CD14-positive monocyte (primary cell): Measurements from ENCODE around the gene ATG7. TPM values are rescaled to one million over a fixed set of nuclear protein-coding genes. Genes with fewer than 3 reads are reported as not detected.

Experiments used
- DNase-seq, 3 donors: peaks; one replicate each; pipeline ENCODE4 v3.0.0-alpha.2; 2011 to 2022
- H2AFZ ChIP-seq: 2 replicates; pipeline ENCODE4 v1.6.0; 2012; ENCODE audit warnings: mild to moderate bottlenecking, low read depth, low read length, inconsistent platforms; ENCODE audit not compliant: insufficient read depth, poor library complexity, severe bottlenecking
- H3K27ac ChIP-seq, 2 donors: 1 replicate in 1 of 2; 2 replicates in 1 of 2; pipeline ENCODE4 v1.5.1; 2012 to 2013; ENCODE audit warnings: low read length in 2 of 2, control low read depth in 1 of 2, inconsistent platforms in 1 of 2, low read depth in 1 of 2, mild to moderate bottlenecking in 1 of 2
- H3K27me3 ChIP-seq, 2 donors: one replicate each; pipeline versions ENCODE4 v1.6.0 to v1.6.1; 2011 to 2013; ENCODE audit warnings: low read length in 2 of 2; ENCODE audit not compliant: control insufficient read depth in 2 of 2, insufficient read depth in 2 of 2
- H3K36me3 ChIP-seq, 2 donors: replicated peaks in 1 of 2; 1 replicate in 1 of 2; 2 replicates in 1 of 2; pipeline versions ENCODE4 v1.5.1 to v1.6.1; 2012 to 2013; ENCODE audit warnings: low read length in 2 of 2, control low read depth in 1 of 2, inconsistent platforms in 1 of 2, mild to moderate bottlenecking in 1 of 2; ENCODE audit not compliant: insufficient read depth in 2 of 2, control insufficient read depth in 1 of 2
- H3K4me1 ChIP-seq, 2 donors: 1 replicate in 1 of 2; 2 replicates in 1 of 2; pipeline versions ENCODE4 v1.5.1 to v1.6.1; 2012 to 2013; ENCODE audit warnings: low read length in 2 of 2, control low read depth in 1 of 2, inconsistent platforms in 1 of 2, mild to moderate bottlenecking in 1 of 2, moderate library complexity in 1 of 2; ENCODE audit not compliant: insufficient read depth in 2 of 2, control insufficient read depth in 1 of 2
- H3K4me2 ChIP-seq: replicated peaks from 2 replicates; pipeline ENCODE3; 2012; ENCODE audit warnings: low read length, moderate library complexity, mild to moderate bottlenecking; ENCODE audit not compliant: poor library complexity, severe bottlenecking; ENCODE audit errors: extremely low read depth
- H3K4me3 ChIP-seq, 3 experiments: fragments of 200-600 bp in 1 of 3; sonication (generic) in 1 of 3; replicated peaks in 1 of 3; 1 replicate in 2 of 3; 2 replicates in 1 of 3; pipeline ENCODE4 v1.5.1; 2011 to 2013; ENCODE audit warnings: low read length in 3 of 3, mild to moderate bottlenecking in 3 of 3, control low read depth in 2 of 3, low read depth in 2 of 3, inconsistent platforms in 1 of 3, moderate library complexity in 1 of 3
- H3K79me2 ChIP-seq: 2 replicates; pipeline ENCODE4 v1.6.0; 2012; ENCODE audit warnings: mild to moderate bottlenecking, control low read depth, inconsistent platforms, low read length, moderate library complexity; ENCODE audit not compliant: insufficient read depth
- H3K9ac ChIP-seq: 2 replicates; pipeline ENCODE4 v1.6.0; 2017; ENCODE audit warnings: low read length, mild to moderate bottlenecking; ENCODE audit not compliant: insufficient read depth, poor library complexity, severe bottlenecking
- H3K9me3 ChIP-seq, 2 donors: replicated peaks in 1 of 2; 1 replicate in 1 of 2; 2 replicates in 1 of 2; pipeline versions ENCODE4 v1.5.1 to v1.6.1; 2012 to 2013; ENCODE audit warnings: low read length in 2 of 2, control low read depth in 1 of 2; ENCODE audit not compliant: control insufficient read depth in 1 of 2, insufficient read depth in 1 of 2
- H4K20me1 ChIP-seq: 2 replicates; pipeline ENCODE4 v1.6.0; 2012; ENCODE audit warnings: mild to moderate bottlenecking, low read length, control low read depth, moderate library complexity; ENCODE audit not compliant: insufficient read depth
- H3K27ac Mint-ChIP-seq, 7 donors: one replicate each; pipeline ENCODE4 v1.8.0; 2020; ENCODE audit warnings: mild to moderate bottlenecking in 7 of 7, mixed read lengths in 7 of 7, moderate library complexity in 6 of 7, inconsistent platforms in 2 of 7
- H3K27me3 Mint-ChIP-seq, 3 donors: one replicate each; pipeline ENCODE4 v1.8.0; 2021 to 2022; ENCODE audit warnings: low read depth in 3 of 3, mild to moderate bottlenecking in 3 of 3, mixed read lengths in 3 of 3, moderate library complexity in 3 of 3, inconsistent platforms in 1 of 3
- H3K36me3 Mint-ChIP-seq, 2 donors: one replicate each; pipeline ENCODE4 v1.8.0; 2020; ENCODE audit warnings: mixed read lengths in 2 of 2, inconsistent platforms in 1 of 2, mild to moderate bottlenecking in 1 of 2
- H3K4me1 Mint-ChIP-seq: one replicate; pipeline ENCODE4 v1.8.0; 2020; ENCODE audit warnings: mild to moderate bottlenecking, mixed read lengths
- H3K4me3 Mint-ChIP-seq, 2 donors: one replicate each; pipeline ENCODE4 v1.8.0; 2020; ENCODE audit warnings: mild to moderate bottlenecking in 2 of 2, mixed read lengths in 2 of 2, moderate library complexity in 1 of 2
- H3K9me3 Mint-ChIP-seq, 7 donors: one replicate each; pipeline ENCODE4 v1.8.0; 2020 to 2022; ENCODE audit warnings: mixed read lengths in 7 of 7, mild to moderate bottlenecking in 6 of 7, moderate library complexity in 6 of 7, inconsistent platforms in 2 of 7
- CTCF ChIP-seq: fragments of 200-600 bp; IDR thresholded peaks from one replicate; pipeline ENCODE4 v1.8.0; 2022; ENCODE audit warnings: antibody characterized with exemption, mild to moderate bottlenecking
- WGBS: methylation state at CpG from one replicate; pipeline ENCODE4 v1.1.5; 2013; ENCODE audit warnings: missing lambda C conversion rate; ENCODE audit not compliant: insufficient coverage; 5-methylcytosine and 5-hydroxymethylcytosine counted together
- intact Hi-C, 2 donors: fragments of 100-400 bp; cut with micrococcal nuclease; formaldehyde crosslinking; loops; one replicate each; pipeline versions ENCODE4 v1.15.0 to v1.15.1; 2023
- polyA plus RNA-seq, 3 donors: library from polyadenylated mRNA; depleted of rRNA in 1 of 3; unstranded in 2 of 3; stranded (reverse) in 1 of 3; fragments of 300-500 nt in 2 of 3; fragments of >200 nt in 1 of 3; fragmentation: Illumina TruSeq in 2 of 3; gene quantifications; 1 replicate in 2 of 3; 2 replicates in 1 of 3; pipeline ENCODE4 v1.2.3, GENCODE V29; 2012 to 2021

The ATG7 gene
- polyA plus RNA-seq, 3 donors: 57.4 to 101 (median 89.7) TPM

GRCh38 chr3:11522398-11522715 lies 250.2 kb downstream of the ATG7 start:
- no peaks in the 10 kb centered on the region for H3K9me3 ChIP-seq
- H3K79me2 ChIP-seq: no peaks in the 10 kb centered on the region
- Mint-ChIP-seq H3K36me3 (peaks cover 15 to 53% of the 10 kb centered on the region in 2 donors), H3K4me3 (no peak overlapping the region), H3K27me3 (no peaks in the 10 kb centered on the region), H3K4me1 (peaks cover 3% of the 10 kb centered on the region), H3K27ac (peak overlapping the region in 2 of 7 donors; percentile 36 to 56), H3K9me3 (no peaks in the 10 kb centered on the region)
- intact Hi-C loops: no loop called here
- TF ChIP-seq CTCF: no peak
- H3K4me2 ChIP-seq: no peak overlapping the region
- H3K4me1 ChIP-seq: no peaks in the 10 kb centered on the region
- no peak overlapping the region for H3K9ac ChIP-seq
- DNase-seq: no peak
- H3K27me3 ChIP-seq: no peaks in the 10 kb centered on the region
- peaks cover 82% of the 10 kb centered on the region for H4K20me1 ChIP-seq
- no peak overlapping the region for H3K27ac ChIP-seq
- WGBS: 100% methylated on average over 4 of the region's 5 CpGs
- no peak overlapping the region for H2AFZ ChIP-seq
- H3K36me3 ChIP-seq: peaks cover 7 to 22% of the 10 kb centered on the region in 2 donors
- no peak overlapping the region for H3K4me3 ChIP-seq

GRCh38 chr3:11522953-11523571 lies 250.9 kb downstream of the ATG7 start:
- Histone ChIP-seq H3K79me2 (no peaks in the 10 kb centered on the region), H3K9me3 (no peaks in the 10 kb centered on the region), H3K9ac (no peak overlapping the region), H3K4me1 (no peaks in the 10 kb centered on the region), H3K4me2 (no peak overlapping the region), H3K4me3 (no peak overlapping the region), H2AFZ (no peak overlapping the region), H3K27ac (no peak overlapping the region), H3K27me3 (no peaks in the 10 kb centered on the region), H4K20me1 (peaks cover 79% of the 10 kb centered on the region), H3K36me3 (peaks cover 7 to 29% of the 10 kb centered on the region in 2 donors)
- no peak for TF ChIP-seq CTCF
- H3K4me1 Mint-ChIP-seq: peaks cover 2% of the 10 kb centered on the region
- H3K9me3 Mint-ChIP-seq: no peaks in the 10 kb centered on the region
- DNase-seq: no peak
- no peak overlapping the region for H3K4me3 Mint-ChIP-seq
- WGBS: 0% methylated on average over 1 of the region's 8 CpGs
- peaks cover 0 to 1% (median 0%) of the 10 kb centered on the region in 3 donors for H3K27me3 Mint-ChIP-seq
- intact Hi-C loops: no loop called here
- peaks cover 19 to 51% of the 10 kb centered on the region in 2 donors for H3K36me3 Mint-ChIP-seq
- H3K27ac Mint-ChIP-seq: peak overlapping the region in 3 of 7 donors; percentile 24 to 81 (median 70)
